OCI-LY1 (cell line): ENCODE measurements around the gene ONECUT3.

Experiments
- H2AFZ ChIP-seq: fragments of 200-600 bp; sonication (generic), shearing (Covaris generic); 2 replicates; pipeline ENCODE4 v1.6.0; 2014; ENCODE audit warnings: antibody characterized with exemption, mild to moderate bottlenecking, low read length
- H3F3A ChIP-seq: fragments of 200-600 bp; sonication (generic), shearing (Covaris generic); 2 replicates; pipeline ENCODE4 v1.6.0; 2014; ENCODE audit warnings: mild to moderate bottlenecking, antibody characterized with exemption, low read length, moderate library complexity; ENCODE audit not compliant: insufficient read depth
- H3K27ac ChIP-seq: fragments of 200-600 bp; sonication (generic); 2 replicates; pipeline ENCODE4 v1.5.1; 2014; ENCODE audit warnings: low read length, mixed run types, mild to moderate bottlenecking, low read depth; ENCODE audit not compliant: poor library complexity, severe bottlenecking
- H3K27me3 ChIP-seq: fragments of 200-600 bp; sonication (generic); 2 replicates; pipeline ENCODE4 v1.6.0; 2014; ENCODE audit warnings: antibody characterized with exemption, mild to moderate bottlenecking, low read length, moderate library complexity; ENCODE audit not compliant: insufficient read depth
- H3K36me3 ChIP-seq: fragments of 200-600 bp; sonication (generic); 2 replicates; pipeline ENCODE4 v1.6.1; 2014; ENCODE audit warnings: mild to moderate bottlenecking, antibody characterized with exemption, low read length, moderate library complexity, mixed read lengths; ENCODE audit not compliant: insufficient read depth
- H3K4me1 ChIP-seq: fragments of 200-600 bp; sonication (generic); 2 replicates; pipeline ENCODE4 v1.5.1; 2014; ENCODE audit warnings: mild to moderate bottlenecking, low read length, moderate library complexity; ENCODE audit not compliant: insufficient read depth, severe bottlenecking
- H3K4me2 ChIP-seq: fragments of 200-600 bp; sonication (generic), shearing (Covaris generic); 2 replicates; pipeline ENCODE4 v1.6.1; 2014; ENCODE audit warnings: low read length
- H3K4me3 ChIP-seq: fragments of 200-600 bp; sonication (generic); 2 replicates; pipeline ENCODE4 v1.5.1; 2014; ENCODE audit warnings: low read length, low read depth, mild to moderate bottlenecking, mixed read lengths; ENCODE audit not compliant: poor library complexity, severe bottlenecking
- H3K79me2 ChIP-seq: fragments of 200-600 bp; shearing (Covaris generic); 2 replicates; pipeline ENCODE4 v1.6.1; 2016; ENCODE audit warnings: mixed run types, low read length, mixed read lengths; ENCODE audit not compliant: insufficient read depth
- H3K9ac ChIP-seq: fragments of 200-600 bp; sonication (generic), shearing (Covaris generic); 2 replicates; pipeline ENCODE4 v1.6.1; 2014; ENCODE audit warnings: mild to moderate bottlenecking, low read length, mixed read lengths
- H3K9me2 ChIP-seq: fragments of 200-600 bp; sonication (generic), shearing (Covaris generic); 2 replicates; pipeline ENCODE4 v1.6.1; 2014; ENCODE audit warnings: low read depth, mild to moderate bottlenecking, low read length, mixed read lengths
- H3K9me3 ChIP-seq: fragments of 200-600 bp; shearing (Covaris generic); 2 replicates; pipeline ENCODE4 v1.6.1; 2014; ENCODE audit warnings: low read length, mixed read lengths
- H4K20me1 ChIP-seq: fragments of 200-600 bp; sonication (generic), shearing (Covaris generic); 2 replicates; pipeline ENCODE4 v1.6.0; 2016; ENCODE audit warnings: mild to moderate bottlenecking, low read length; ENCODE audit not compliant: insufficient read depth
- CTCF ChIP-seq: fragments of 200-600 bp; sonication (generic), shearing (Covaris generic); IDR thresholded peaks from 2 replicates; pipeline ENCODE4 v1.5.1; 2017; ENCODE audit warnings: mild to moderate bottlenecking, antibody characterized with exemption, low read length, moderate library complexity, mixed read lengths
- EZH2 ChIP-seq: fragments of 200-600 bp; sonication (generic), shearing (Covaris generic); IDR thresholded peaks from 2 replicates; pipeline ENCODE4 v1.8.0; 2017; ENCODE audit warnings: borderline replicate concordance, mixed run types, mild to moderate bottlenecking, antibody characterized with exemption, low read length, moderate library complexity, mixed read lengths

Gene ONECUT3

DNA sequence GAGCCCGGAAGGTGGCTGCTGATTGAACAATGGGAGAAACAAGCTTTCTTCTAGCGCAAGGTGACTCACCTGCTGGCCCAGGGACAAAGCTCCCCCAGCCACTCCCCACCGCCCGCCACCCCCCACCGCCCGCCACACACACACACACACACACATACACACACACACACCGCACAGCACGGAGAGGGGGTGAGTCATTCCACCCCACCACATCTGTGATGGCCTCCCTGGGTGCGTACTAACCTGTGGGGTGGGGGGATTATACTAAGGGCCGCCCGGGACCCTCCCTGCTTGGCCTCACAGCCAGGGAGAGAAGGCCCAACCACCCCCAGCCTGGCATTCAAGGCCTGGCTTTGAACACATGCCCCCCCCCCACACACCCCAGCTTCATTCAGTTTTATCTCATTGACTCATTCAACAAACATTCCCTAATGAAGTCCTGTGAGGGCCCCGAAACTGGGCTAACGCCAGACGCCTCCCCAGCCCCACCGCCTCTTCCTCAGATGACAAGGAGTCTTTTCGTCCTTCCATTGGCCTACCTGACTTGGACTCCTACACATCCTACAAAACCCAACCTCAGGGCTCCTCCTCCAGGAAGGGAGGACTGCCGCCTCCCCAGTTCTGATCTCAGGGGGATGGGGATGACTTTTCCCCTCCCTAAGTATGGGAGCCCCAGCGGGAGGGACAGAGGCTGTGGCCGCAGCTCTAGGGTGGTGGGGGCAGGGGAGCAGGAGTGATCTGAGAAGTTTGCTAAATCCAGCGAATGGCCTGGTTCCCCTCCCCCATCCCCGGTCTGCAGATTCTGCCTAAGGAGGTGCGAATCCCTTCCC is 5.8 kb upstream of the ONECUT3 start:
- no peaks in the 10 kb centered on the region for H3F3A ChIP-seq
- H3K4me2 ChIP-seq: no peak overlapping the region
- no peaks in the 10 kb centered on the region for H3K4me1 ChIP-seq
- H4K20me1 ChIP-seq: no peaks in the 10 kb centered on the region
- no peak overlapping the region for H2AFZ ChIP-seq
- H3K27ac ChIP-seq: no peak overlapping the region
- no peak overlapping the region for H3K4me3 ChIP-seq
- H3K79me2 ChIP-seq: no peaks in the 10 kb centered on the region
- no peaks in the 10 kb centered on the region for H3K9me3 ChIP-seq
- no peak overlapping the region for H3K9ac ChIP-seq
- no peaks in the 10 kb centered on the region for H3K36me3 ChIP-seq
- H3K27me3 ChIP-seq: no peaks in the 10 kb centered on the region
- no peak for TF ChIP-seq CTCF
- TF ChIP-seq EZH2: no peak
- H3K9me2 ChIP-seq: no peaks in the 10 kb centered on the region

DNA sequence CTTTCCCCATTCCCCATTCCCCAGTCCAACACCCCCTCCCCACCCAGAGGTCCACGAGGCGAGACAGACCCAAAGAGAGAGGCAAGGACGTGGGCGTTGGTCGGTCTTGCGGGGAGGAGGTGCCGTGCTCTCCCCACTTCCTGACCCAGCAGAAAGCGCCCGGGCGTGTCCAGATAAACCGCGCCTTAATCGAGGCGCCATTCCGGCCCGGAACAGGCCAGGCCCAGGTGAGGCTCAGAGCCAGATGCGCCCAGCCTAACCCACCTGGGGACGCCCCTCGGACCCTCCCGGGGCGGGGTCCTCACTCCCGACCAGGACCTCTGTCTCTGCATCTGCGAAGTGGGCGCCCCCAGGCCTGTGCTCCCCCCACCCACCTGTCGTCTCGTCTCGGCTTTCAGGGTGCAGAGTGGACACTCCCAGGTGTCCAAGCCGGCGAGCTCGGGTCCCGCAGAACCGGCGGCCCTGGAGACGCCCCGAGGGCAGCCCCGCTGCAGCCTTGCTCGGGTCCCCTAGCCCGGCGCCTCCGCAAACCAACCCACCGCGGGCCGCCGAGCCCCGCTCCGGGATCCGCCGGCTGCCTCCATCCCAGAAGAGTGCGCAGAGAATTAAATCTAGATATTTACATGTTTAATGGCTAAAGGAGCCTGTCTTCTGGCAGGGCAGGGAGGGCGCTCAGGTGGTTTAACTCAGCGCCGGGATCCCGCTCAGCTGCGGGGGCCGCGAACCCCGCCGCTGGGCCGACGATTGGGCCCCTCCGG is 5.0 kb upstream of the ONECUT3 start:
- Histone ChIP-seq H2AFZ (no peak overlapping the region), H3K36me3 (no peaks in the 10 kb centered on the region), H3K4me1 (no peaks in the 10 kb centered on the region), H3K4me2 (no peak overlapping the region), H3K79me2 (no peaks in the 10 kb centered on the region), H3K4me3 (no peak overlapping the region), H3K9me2 (no peaks in the 10 kb centered on the region), H3K9me3 (no peaks in the 10 kb centered on the region), H3F3A (no peaks in the 10 kb centered on the region), H3K9ac (no peak overlapping the region), H4K20me1 (no peaks in the 10 kb centered on the region), H3K27ac (no peak overlapping the region), H3K27me3 (no peaks in the 10 kb centered on the region)
- no peak for TF ChIP-seq EZH2
- no peak for TF ChIP-seq CTCF

GRCh38 chr19:1748873-1749341 is 4.4 kb upstream of the ONECUT3 start:
- Histone ChIP-seq H4K20me1 (no peaks in the 10 kb centered on the region), H3K79me2 (no peaks in the 10 kb centered on the region), H3K4me2 (no peak overlapping the region), H3K4me1 (no peaks in the 10 kb centered on the region), H3K4me3 (no peak overlapping the region), H2AFZ (no peak overlapping the region), H3F3A (no peaks in the 10 kb centered on the region), H3K9me3 (no peaks in the 10 kb centered on the region), H3K9me2 (no peaks in the 10 kb centered on the region), H3K9ac (no peak overlapping the region), H3K27ac (no peak overlapping the region), H3K36me3 (no peaks in the 10 kb centered on the region), H3K27me3 (no peaks in the 10 kb centered on the region)
- TF ChIP-seq EZH2 (no peak), CTCF (no peak)
